ENCODE results near the gene NR3C1.

DNA sequence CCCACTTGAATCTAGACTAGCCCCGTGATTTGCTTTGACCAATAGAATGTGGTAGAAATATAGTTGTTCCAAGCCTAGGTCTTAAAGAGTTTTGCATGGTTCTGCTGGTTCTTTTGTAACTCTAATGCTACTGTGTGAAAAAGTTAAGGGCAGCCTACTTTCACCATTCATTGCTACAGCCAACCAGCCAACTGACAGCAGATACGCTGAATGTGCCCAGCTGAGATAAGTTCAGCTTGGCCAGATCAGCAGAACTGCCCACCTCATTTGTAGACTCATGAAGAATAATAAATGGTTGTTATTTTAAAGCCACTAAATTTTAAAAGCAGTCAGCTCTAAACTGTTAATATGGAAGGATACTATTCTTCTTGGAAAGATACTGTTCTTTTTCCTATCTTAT, 23.9 kb downstream of the NR3C1 start:
- TF ChIP-seq, protein P1, sequence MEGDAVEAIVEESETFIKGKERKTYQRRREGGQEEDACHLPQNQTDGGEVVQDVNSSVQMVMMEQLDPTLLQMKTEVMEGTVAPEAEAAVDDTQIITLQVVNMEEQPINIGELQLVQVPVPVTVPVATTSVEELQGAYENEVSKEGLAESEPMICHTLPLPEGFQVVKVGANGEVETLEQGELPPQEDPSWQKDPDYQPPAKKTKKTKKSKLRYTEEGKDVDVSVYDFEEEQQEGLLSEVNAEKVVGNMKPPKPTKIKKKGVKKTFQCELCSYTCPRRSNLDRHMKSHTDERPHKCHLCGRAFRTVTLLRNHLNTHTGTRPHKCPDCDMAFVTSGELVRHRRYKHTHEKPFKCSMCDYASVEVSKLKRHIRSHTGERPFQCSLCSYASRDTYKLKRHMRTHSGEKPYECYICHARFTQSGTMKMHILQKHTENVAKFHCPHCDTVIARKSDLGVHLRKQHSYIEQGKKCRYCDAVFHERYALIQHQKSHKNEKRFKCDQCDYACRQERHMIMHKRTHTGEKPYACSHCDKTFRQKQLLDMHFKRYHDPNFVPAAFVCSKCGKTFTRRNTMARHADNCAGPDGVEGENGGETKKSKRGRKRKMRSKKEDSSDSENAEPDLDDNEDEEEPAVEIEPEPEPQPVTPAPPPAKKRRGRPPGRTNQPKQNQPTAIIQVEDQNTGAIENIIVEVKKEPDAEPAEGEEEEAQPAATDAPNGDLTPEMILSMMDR (IDR thresholded peaks at IDR 0.05): no peak
- no peak for TF ChIP-seq EP300 (IDR thresholded peaks at IDR 0.05)
- TF ChIP-seq POLR2A (IDR thresholded peaks at IDR 0.05; ENCODE audit: low read depth): no peak
- TF ChIP-seq POLR2AphosphoS5 (IDR thresholded peaks at IDR 0.05): no peak
